Kidney (tissue), 14 donors: ENCODE measurements around the gene SCNN1B. TPM values are rescaled to one million over a fixed set of nuclear protein-coding genes. Genes with fewer than 3 reads are reported as not detected.

Source experiments
- DNase-seq, 5 donors: peaks; one replicate each; pipeline ENCODE4 v3.0.0-alpha.2; 2013 to 2020
- FAIRE-seq: peaks from 2 replicates; lab custom pipeline; 2012; peaks lifted over from hg19 to GRCh38; lab: Jason Lieb, UNC
- H3K27ac ChIP-seq, 2 donors: one replicate each; pipeline ENCODE4 v1.7.0; 2013; ENCODE audit warnings: low read depth in 2 of 2, low read length in 2 of 2, inconsistent platforms in 1 of 2
- H3K27me3 ChIP-seq: one replicate; pipeline ENCODE4 v1.7.1; 2013; ENCODE audit warnings: low read length, inconsistent platforms; ENCODE audit not compliant: control insufficient read depth, insufficient read depth
- H3K36me3 ChIP-seq, 3 donors: one replicate each; pipeline versions ENCODE4 v1.7.0 to v1.7.1; 2013; ENCODE audit warnings: low read length in 3 of 3, control low read depth in 1 of 3, inconsistent platforms in 1 of 3; ENCODE audit not compliant: insufficient read depth in 3 of 3, control insufficient read depth in 2 of 3
- H3K4me1 ChIP-seq, 3 donors: one replicate each; pipeline versions ENCODE4 v1.7.0 to v1.7.1; 2013; ENCODE audit warnings: low read length in 3 of 3, inconsistent platforms in 1 of 3, low read depth in 1 of 3; ENCODE audit not compliant: control insufficient read depth in 2 of 3, insufficient read depth in 2 of 3
- H3K4me3 ChIP-seq, 3 donors: one replicate each; pipeline versions ENCODE4 v1.7.0 to v1.8.1; 2013; ENCODE audit warnings: low read length in 3 of 3, control low read depth in 1 of 3, inconsistent platforms in 1 of 3
- H3K9ac ChIP-seq, 3 donors: one replicate each; pipeline versions ENCODE4 v1.7.0 to v1.7.1; 2013; ENCODE audit warnings: low read length in 3 of 3, control low read depth in 1 of 3, inconsistent platforms in 1 of 3
- H3K9me3 ChIP-seq, 3 donors: one replicate each; pipeline versions ENCODE4 v1.7.0 to v1.7.1; 2013; ENCODE audit warnings: low read length in 3 of 3, control low read depth in 1 of 3, inconsistent platforms in 1 of 3; ENCODE audit not compliant: control insufficient read depth in 2 of 3, insufficient read depth in 1 of 3
- CTCF ChIP-seq: IDR thresholded peaks from 3 replicates; pipeline ENCODE4 v1.5.1; 2012; ENCODE audit warnings: mild to moderate bottlenecking, moderate library complexity, borderline replicate concordance; ENCODE audit not compliant: insufficient read depth; ENCODE audit errors: extremely low read depth
- intact Hi-C: fragments of 100-400 bp; cut with DNase I; formaldehyde crosslinking; loops from one replicate; pipeline ENCODE4 v1.11.1; 2022
- polyA plus RNA-seq: library from polyadenylated mRNA; stranded (reverse); fragments of 350-450 nt; fragmentation: Illumina TruSeq; extraction: RNeasy Lipid Tissue Mini Kit (QIAGEN cat#74804); gene quantifications from one replicate; pipeline ENCODE4 v1.2.3, GENCODE V29; 2014; ENCODE audit warnings: low read depth, low replicate concordance; ENCODE audit not compliant: insufficient read depth
- total RNA-seq: library from RNA; stranded (reverse); fragmentation: NEBNext Ultra II Directional; extraction: Animal tissue kit (Norgen Biotek cat#: 25700); gene quantifications from one replicate; pipeline ENCODE4 v1.2.1, GENCODE V29; 2021
- donor health status: control.
- donor health status: control.
- donor health status: control.
- donor health status: control.
- donor health status: control.
- donor health status: DM: yes; HTN: yes; CAD: no.
- donor health status: Normal renal cell carcinoma (clear cell type).

SCNN1B gene
- total and polyA plus RNA-seq, 2 donors from 2014 or later, result 7.8 to 62.9 TPM

DNA sequence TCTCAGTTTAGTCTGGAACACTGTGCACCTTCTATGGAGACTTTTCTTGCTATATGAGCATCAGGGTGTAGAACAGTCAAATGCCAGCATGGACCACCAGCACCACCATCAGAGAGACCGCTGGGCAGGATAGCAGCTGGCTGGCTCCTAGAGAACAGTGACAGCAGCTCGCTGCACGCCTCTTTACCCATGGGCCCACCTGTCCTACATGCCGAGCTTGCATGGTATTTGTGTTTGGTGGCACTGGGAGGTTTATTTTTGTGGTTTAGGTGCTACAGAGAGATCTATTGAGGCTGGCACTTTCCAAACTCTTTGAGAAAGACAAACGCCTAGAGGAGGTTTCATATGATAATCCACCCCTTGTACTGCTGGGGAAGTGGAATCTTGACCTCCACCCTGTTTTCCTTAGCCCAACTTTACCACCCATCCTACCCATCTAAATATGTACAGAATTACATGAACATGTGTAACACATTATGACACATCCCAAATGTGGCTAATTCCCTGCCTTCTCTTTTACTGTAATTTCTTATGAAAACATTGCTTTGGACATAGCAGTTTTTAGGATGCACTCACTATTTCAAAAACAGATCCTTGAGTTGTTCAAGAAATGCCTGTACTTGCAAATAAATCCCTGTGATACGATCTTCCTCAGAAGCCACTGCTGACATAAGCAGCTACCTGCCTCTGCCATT is 104.6 kb downstream of the SCNN1B start:
- no peaks in the 10 kb centered on the region for H3K9me3 ChIP-seq
- no peak for DNase-seq
- no peak overlapping the region for H3K9ac ChIP-seq
- no peak for FAIRE-seq
- no peak overlapping the region for H3K27ac ChIP-seq
- peak overlapping the region in 1 of 3 donors; percentile 2 for H3K4me3 ChIP-seq
- no peak for TF ChIP-seq CTCF
- H3K4me1 ChIP-seq, result peaks cover 0 to 3% (median 0%) of the 10 kb centered on the region in 3 donors
- H3K27me3 ChIP-seq, result no peaks in the 10 kb centered on the region
- peaks cover 8 to 33% (median 16%) of the 10 kb centered on the region in 3 donors for H3K36me3 ChIP-seq
- intact Hi-C loops, result no loop called here

DNA sequence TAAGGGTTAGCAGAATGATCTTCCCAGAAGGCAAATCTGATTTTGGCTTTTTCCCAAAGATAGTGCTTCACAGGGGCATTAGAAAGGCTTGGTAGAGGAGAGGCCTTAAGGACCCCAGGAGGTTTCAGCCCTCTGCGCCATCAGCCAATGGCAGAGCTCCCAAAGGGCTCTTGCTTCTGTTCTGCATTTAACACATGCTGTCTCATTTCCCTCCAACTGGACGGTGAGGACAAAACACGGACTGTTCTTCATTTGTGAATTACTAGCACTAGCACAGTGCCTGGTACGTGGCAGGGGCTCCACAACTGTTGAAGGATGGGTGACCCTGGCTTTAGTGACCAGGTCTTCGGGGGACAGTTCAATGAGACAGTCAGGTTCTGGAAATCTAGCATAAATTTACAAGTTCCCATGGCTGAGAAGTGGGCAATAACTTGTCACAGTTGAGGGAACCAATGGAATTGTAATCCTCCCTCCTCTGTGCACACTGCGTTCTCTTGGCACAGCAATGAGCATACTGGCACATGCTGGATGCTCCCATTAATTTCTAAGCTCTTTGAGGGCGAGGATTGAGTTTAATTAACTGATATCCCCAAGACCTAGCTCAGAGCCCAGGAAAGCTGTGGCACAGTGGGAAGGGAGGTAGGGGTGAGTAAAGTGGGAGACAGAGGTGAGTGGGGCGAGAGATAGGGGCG is 105.5 kb downstream of the SCNN1B start:
- Histone ChIP-seq H3K4me1 (peaks cover 0 to 3% (median 0%) of the 10 kb centered on the region in 3 donors), H3K27me3 (no peaks in the 10 kb centered on the region), H3K36me3 (peaks cover 6 to 39% (median 16%) of the 10 kb centered on the region in 3 donors), H3K9me3 (no peaks in the 10 kb centered on the region), H3K9ac (no peak overlapping the region), H3K4me3 (no peak overlapping the region), H3K27ac (peak overlapping the region in 1 of 2 donors; percentile 24)
- no peak for TF ChIP-seq CTCF
- no peak for DNase-seq
- intact Hi-C loops, result no loop called here
- FAIRE-seq, result no peak

- intact Hi-C loops, result no loop called here
- H3K36me3 ChIP-seq, result peaks cover 6 to 46% (median 16%) of the 10 kb centered on the region in 3 donors
- H3K9me3 ChIP-seq, result no peaks in the 10 kb centered on the region
- peaks cover 0 to 3% (median 0%) of the 10 kb centered on the region in 3 donors for H3K4me1 ChIP-seq
- no peaks in the 10 kb centered on the region for H3K27me3 ChIP-seq
- TF ChIP-seq CTCF, result no peak
- H3K4me3 ChIP-seq, result no peak overlapping the region
- DNase-seq (no peak), FAIRE-seq (no peak)
- no peak overlapping the region for H3K9ac ChIP-seq
- peak overlapping the region in 1 of 2 donors; percentile 29 for H3K27ac ChIP-seq
Observed at GRCh38 chr16:23408242-23408822, 106.2 kb downstream of the SCNN1B start.
